Glutamatergic neuron (in vitro differentiated cells): Measurements from ENCODE around the gene ATP1A3. TPM values are rescaled to one million over a fixed set of nuclear protein-coding genes. Genes with fewer than 3 reads are reported as not detected.

Experiments used
- DNase-seq: peaks from one replicate; pipeline ENCODE4 v3.0.0; 2022
- H3K27ac Mint-ChIP-seq: one replicate; pipeline ENCODE4 v1.8.0; 2020; ENCODE audit warnings: mild to moderate bottlenecking, mixed read lengths, inconsistent platforms; ENCODE audit not compliant: unreplicated experiment
- H3K27me3 Mint-ChIP-seq: one replicate; pipeline ENCODE4 v1.8.0; 2020; ENCODE audit warnings: mild to moderate bottlenecking, moderate library complexity, mixed read lengths, inconsistent platforms; ENCODE audit not compliant: unreplicated experiment
- H3K36me3 Mint-ChIP-seq: one replicate; pipeline ENCODE4 v1.8.0; 2020; ENCODE audit warnings: mild to moderate bottlenecking, mixed read lengths, inconsistent platforms; ENCODE audit not compliant: unreplicated experiment
- H3K4me1 Mint-ChIP-seq: one replicate; pipeline ENCODE4 v1.8.0; 2020; ENCODE audit warnings: mild to moderate bottlenecking, low read depth, mixed read lengths, inconsistent platforms; ENCODE audit not compliant: unreplicated experiment
- H3K4me3 Mint-ChIP-seq: one replicate; pipeline ENCODE4 v1.8.0; 2020; ENCODE audit warnings: mild to moderate bottlenecking, mixed read lengths, inconsistent platforms; ENCODE audit not compliant: unreplicated experiment
- H3K9me3 Mint-ChIP-seq: one replicate; pipeline ENCODE4 v1.8.0; 2020; ENCODE audit warnings: mild to moderate bottlenecking, moderate library complexity, mixed read lengths, inconsistent platforms; ENCODE audit not compliant: unreplicated experiment
- total RNA-seq: library from RNA; stranded (reverse); fragmentation: NEBNext Ultra II Directional; extraction: Animal tissue kit (Norgen Biotek cat#: 25700); gene quantifications from one replicate; pipeline ENCODE4 v1.2.1, GENCODE V29; 2021; ENCODE audit not compliant: unreplicated experiment
- TF ChIP-seq, protein P1 (sequence below): fragments of 200-600 bp; sonication (generic); IDR thresholded peaks from one replicate; pipeline ENCODE4 v1.5.0; 2021; ENCODE audit not compliant: partially characterized antibody, unreplicated experiment

The ATP1A3 gene
- total RNA-seq, 1 donor from 2014 or later = 650 TPM

DNA sequence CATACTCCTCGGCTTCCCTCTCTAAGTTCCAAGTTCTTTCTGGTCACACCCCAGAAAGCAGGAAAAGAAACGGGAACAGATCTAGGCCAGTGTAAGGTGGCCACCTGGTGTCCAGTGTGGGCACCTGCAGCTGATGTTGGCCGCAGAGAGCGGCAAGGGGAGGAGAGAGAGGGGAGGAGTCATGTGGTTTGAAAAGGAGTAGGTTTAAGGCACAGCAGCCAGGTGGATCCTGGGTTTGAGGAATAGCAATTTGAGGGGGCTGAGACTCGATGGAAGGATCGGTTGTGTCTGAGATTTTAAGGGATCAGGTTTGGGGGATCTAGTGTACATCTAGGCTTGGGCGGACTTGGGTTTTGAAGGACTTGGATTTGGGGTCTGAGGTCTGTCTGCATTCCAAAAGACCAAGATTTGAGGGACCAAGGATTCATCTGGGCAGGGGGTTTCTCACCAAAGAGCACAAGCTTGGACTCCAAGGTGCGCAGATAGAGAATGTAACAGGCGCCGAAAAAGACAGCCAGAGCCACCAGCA is 36.1 kb downstream of the ATP1A3 start:
- Mint-ChIP-seq H3K27ac (peak overlapping the region; percentile 60), H3K36me3 (no peaks in the 10 kb centered on the region), H3K9me3 (peaks cover 8% of the 10 kb centered on the region), H3K4me1 (peaks cover 19% of the 10 kb centered on the region), H3K4me3 (peak overlapping the region; percentile 86), H3K27me3 (peaks cover 21% of the 10 kb centered on the region)
- TF ChIP-seq, protein P1, sequence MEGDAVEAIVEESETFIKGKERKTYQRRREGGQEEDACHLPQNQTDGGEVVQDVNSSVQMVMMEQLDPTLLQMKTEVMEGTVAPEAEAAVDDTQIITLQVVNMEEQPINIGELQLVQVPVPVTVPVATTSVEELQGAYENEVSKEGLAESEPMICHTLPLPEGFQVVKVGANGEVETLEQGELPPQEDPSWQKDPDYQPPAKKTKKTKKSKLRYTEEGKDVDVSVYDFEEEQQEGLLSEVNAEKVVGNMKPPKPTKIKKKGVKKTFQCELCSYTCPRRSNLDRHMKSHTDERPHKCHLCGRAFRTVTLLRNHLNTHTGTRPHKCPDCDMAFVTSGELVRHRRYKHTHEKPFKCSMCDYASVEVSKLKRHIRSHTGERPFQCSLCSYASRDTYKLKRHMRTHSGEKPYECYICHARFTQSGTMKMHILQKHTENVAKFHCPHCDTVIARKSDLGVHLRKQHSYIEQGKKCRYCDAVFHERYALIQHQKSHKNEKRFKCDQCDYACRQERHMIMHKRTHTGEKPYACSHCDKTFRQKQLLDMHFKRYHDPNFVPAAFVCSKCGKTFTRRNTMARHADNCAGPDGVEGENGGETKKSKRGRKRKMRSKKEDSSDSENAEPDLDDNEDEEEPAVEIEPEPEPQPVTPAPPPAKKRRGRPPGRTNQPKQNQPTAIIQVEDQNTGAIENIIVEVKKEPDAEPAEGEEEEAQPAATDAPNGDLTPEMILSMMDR = peak; percentile 88
- DNase-seq = peak; percentile 70

DNA sequence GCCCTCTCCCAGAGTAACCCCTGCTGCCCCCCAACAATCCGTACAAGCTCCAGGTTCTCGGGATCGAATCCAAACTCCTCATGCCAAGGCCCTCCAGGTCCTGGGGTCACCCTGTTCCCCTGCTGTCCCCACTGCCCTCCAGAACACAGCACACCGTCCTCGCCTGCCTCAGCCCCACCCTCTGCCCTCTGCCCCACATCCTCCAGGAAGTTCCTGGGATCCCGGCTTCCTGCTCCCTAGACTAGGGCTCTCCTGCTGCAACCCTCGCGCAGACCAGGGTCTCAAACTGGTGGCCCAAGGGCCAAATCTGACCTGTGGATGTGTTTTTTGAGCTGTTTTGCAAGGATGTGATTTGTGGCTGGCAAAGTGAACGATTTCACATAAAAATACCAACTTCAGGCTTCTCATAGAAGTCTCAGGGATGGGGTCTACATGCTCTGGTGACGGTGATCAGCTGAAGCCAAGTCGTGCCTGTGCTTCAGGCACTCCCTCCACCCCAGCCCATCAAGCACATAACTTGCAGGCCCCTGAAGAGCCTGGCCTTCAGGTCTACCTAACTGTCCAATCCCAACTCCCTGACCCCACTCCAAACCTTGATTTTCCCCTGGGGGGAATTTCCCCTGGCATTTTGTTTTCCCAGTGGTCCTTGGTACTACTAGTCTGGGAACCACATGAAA is 36.7 kb downstream of the ATP1A3 start:
- Mint-ChIP-seq H3K4me3 (peak overlapping the region; percentile 86), H3K27me3 (peaks cover 19% of the 10 kb centered on the region), H3K27ac (no peak overlapping the region), H3K4me1 (peaks cover 18% of the 10 kb centered on the region), H3K36me3 (no peaks in the 10 kb centered on the region), H3K9me3 (peaks cover 8% of the 10 kb centered on the region)
- TF ChIP-seq, protein P1 = no peak
- DNase-seq = no peak

DNA sequence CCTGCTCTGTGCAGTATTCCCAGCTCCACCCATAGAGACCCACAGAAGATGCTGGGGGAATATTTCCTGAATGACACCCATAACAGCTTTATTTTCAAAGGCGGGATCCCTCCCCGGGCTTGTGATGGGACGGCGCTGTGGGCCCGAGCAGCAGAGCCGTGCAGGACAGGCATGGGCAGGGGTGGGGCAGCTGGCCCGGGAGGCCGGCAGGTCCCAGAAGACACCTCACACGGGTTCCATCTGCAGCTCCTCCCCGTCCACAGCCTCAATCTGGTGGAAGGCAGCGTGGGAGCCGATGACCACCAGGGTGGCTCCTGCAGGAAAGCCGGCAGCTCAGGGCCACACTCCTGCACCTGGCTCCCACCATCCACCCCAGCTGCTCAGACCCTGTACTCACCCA is 37.4 kb downstream of the ATP1A3 start:
- DNase-seq = no peak
- Mint-ChIP-seq H3K27me3 (peaks cover 17% of the 10 kb centered on the region), H3K4me3 (no peak overlapping the region), H3K27ac (peak overlapping the region; percentile 39), H3K4me1 (peaks cover 17% of the 10 kb centered on the region), H3K36me3 (no peaks in the 10 kb centered on the region), H3K9me3 (peaks cover 10% of the 10 kb centered on the region)
- TF ChIP-seq, protein P1 = no peak

DNA sequence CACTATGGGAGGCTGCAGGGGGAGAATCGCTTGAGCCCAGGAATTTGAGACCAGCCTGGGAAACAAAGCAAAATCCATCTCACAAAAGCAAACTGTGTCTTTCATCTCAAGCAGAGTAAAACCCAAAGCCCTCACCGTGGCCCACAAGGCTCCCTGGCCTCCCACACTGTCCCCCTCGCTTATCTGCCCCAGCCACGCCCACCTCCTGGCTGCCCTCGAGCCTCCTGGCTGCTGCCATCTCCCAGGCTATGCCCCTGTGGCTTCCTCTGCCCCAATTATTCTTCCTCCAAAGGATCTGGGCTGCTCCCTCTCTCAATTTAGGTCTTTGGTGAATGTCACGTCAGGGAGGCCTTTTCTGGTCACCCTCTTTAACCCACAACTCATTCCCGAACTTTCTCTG is 38.5 kb downstream of the ATP1A3 start:
- no peak for DNase-seq
- Mint-ChIP-seq H3K4me3 (no peak overlapping the region), H3K27me3 (peaks cover 14% of the 10 kb centered on the region), H3K27ac (no peak overlapping the region), H3K36me3 (no peaks in the 10 kb centered on the region), H3K9me3 (peaks cover 10% of the 10 kb centered on the region), H3K4me1 (peaks cover 15% of the 10 kb centered on the region)
- TF ChIP-seq, protein P1 = no peak

DNA sequence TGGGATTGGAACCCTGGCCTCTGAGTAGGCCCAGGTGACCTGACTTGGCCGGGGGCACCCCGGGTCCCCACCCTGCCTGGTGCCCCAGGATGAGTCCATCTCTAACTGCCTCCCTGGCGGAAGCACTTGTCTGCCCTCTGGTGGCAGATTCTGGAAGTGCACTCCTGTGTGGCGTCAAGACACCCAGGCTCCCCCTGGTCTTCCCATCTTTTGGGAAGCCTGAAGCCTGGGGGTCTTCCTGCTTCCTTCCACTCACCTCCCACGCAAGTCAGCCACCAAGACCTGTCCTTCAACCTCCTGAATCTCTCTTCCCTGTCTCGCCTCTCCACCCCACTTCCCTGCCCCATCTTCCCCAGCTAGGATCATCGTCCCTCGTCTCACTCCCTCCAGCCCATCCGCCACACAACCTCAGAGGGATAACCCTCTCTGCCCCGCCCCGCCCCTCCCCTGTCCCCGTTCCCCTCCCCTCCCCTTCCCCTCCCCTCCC is 42.3 kb downstream of the ATP1A3 start:
- TF ChIP-seq, protein P1 = peak; percentile 100
- Mint-ChIP-seq H3K27ac (peak overlapping the region; percentile 52), H3K9me3 (peaks cover 4% of the 10 kb centered on the region), H3K4me3 (peak overlapping the region; percentile 69), H3K4me1 (peaks cover 2% of the 10 kb centered on the region), H3K36me3 (no peaks in the 10 kb centered on the region), H3K27me3 (peaks cover 9% of the 10 kb centered on the region)
- peak; percentile 95 for DNase-seq
